GM06990 (cell line): ENCODE measurements around the gene RPRD1A.
"Not testable (repeated sequence)": the region's sequence is repeated elsewhere in the genome, so short reads cannot be mapped to it uniquely, and the experiment has no call there.

Source experiments
- DNase-seq: peaks from one replicate; pipeline ENCODE4 v3.0.0-alpha.2; 2011; ENCODE audit not compliant: insufficient read length; ENCODE audit errors: extremely low read depth
- H3K27me3 ChIP-seq: replicated peaks from 2 replicates; pipeline ENCODE4 v1.6.0; 2011; ENCODE audit warnings: low read length; ENCODE audit not compliant: control insufficient read depth, insufficient read depth
- H3K36me3 ChIP-seq: 2 replicates; pipeline ENCODE4 v1.5.1; 2011; ENCODE audit warnings: low read length; ENCODE audit not compliant: control insufficient read depth, insufficient read depth
- H3K4me3 ChIP-seq: replicated peaks from 2 replicates; pipeline ENCODE4 v1.5.1; 2011; ENCODE audit warnings: low read depth, mild to moderate bottlenecking, control low read depth, low read length
- TF ChIP-seq, protein P1 (sequence below): IDR thresholded peaks from 2 replicates; pipeline ENCODE4 v1.5.1; 2011; ENCODE audit warnings: low read length, control low read depth, mild to moderate bottlenecking, inconsistent platforms; ENCODE audit not compliant: insufficient read depth, poor library complexity, severe bottlenecking

RPRD1A gene

DNA sequence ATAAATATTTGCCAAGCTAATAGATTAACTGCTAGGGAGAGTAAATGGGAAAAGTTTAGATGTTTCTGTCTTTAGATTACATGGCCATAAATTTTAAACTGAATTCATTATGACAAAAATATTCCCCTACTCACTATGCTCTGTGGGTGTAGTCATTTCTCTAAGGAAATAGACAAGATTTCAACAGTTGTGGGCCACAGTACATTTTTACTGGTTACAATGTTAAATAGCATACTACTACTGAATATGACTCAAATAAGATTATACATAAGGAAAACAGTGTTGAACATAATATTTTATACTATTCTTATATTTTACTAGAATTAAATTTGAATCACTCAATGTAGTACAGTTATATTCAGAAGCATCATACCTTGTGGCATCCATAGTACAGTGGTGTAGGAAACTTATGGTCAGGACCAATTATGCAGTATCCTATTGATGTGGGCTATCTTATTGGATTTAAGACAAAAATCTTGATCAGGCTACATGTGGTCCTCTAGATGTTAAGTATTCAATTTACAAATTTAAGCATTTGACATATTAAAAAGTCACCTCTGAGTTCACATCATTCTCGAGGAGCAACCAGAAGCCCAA, 33.0 kb downstream of the RPRD1A start:
- TF ChIP-seq, protein P1, sequence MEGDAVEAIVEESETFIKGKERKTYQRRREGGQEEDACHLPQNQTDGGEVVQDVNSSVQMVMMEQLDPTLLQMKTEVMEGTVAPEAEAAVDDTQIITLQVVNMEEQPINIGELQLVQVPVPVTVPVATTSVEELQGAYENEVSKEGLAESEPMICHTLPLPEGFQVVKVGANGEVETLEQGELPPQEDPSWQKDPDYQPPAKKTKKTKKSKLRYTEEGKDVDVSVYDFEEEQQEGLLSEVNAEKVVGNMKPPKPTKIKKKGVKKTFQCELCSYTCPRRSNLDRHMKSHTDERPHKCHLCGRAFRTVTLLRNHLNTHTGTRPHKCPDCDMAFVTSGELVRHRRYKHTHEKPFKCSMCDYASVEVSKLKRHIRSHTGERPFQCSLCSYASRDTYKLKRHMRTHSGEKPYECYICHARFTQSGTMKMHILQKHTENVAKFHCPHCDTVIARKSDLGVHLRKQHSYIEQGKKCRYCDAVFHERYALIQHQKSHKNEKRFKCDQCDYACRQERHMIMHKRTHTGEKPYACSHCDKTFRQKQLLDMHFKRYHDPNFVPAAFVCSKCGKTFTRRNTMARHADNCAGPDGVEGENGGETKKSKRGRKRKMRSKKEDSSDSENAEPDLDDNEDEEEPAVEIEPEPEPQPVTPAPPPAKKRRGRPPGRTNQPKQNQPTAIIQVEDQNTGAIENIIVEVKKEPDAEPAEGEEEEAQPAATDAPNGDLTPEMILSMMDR = no peak
- H3K4me3 ChIP-seq = no peak overlapping the region
- H3K27me3 ChIP-seq = no peaks in the 10 kb centered on the region
- DNase-seq = no peak
- peaks cover 3% of the 10 kb centered on the region; the same call in 1 of the 2 replicates for H3K36me3 ChIP-seq

- no peaks in the 10 kb centered on the region for H3K36me3 ChIP-seq
- TF ChIP-seq, protein P1 = no peak
- no peaks in the 10 kb centered on the region for H3K27me3 ChIP-seq
- DNase-seq = no peak
- no peak overlapping the region for H3K4me3 ChIP-seq
These were observed 35.5 kb downstream of the RPRD1A start for GRCh38 chr18:36031903-36032302.

- TF ChIP-seq, protein P1 = no peak
These were observed 36.0 kb downstream of the RPRD1A start for GRCh38 chr18:36031407-36031806.

DNA sequence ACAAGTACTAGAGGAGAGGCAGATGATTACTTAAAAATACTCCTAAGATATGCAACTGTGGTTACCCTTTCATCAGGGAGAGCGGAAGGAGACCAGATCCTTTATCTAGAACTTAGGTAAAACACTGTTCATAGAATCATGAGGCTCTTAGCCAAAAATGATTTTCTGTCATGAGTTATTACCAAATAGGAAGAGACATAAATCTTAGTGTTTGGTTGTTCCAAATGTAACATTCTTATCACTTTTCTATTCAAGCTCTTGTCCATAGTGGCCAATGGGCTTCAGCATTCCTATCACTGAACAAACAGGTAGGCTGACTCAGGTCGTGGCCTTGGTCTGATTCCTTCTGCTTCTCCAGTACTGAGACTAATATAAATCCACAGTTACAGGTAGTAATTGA, 38.5 kb downstream of the RPRD1A start:
- DNase-seq = no peak
- TF ChIP-seq, protein P1 = no peak
- H3K4me3 ChIP-seq = no peak overlapping the region
- no peaks in the 10 kb centered on the region for H3K27me3 ChIP-seq
- peaks cover 1% of the 10 kb centered on the region for H3K36me3 ChIP-seq

More at GRCh38 chr18:36031407-36031806, 36.0 kb downstream of the RPRD1A start:
- no peaks in the 10 kb centered on the region for H3K36me3 ChIP-seq
- H3K27me3 ChIP-seq = no peaks in the 10 kb centered on the region
- H3K4me3 ChIP-seq = no peak overlapping the region
- no peak for DNase-seq

- no peak for DNase-seq
- H3K4me3 ChIP-seq = no peak overlapping the region
- H3K27me3 ChIP-seq = no peaks in the 10 kb centered on the region
- peaks cover 1% of the 10 kb centered on the region for H3K36me3 ChIP-seq
- TF ChIP-seq, protein P1 = no peak
These were observed 42.3 kb downstream of the RPRD1A start for GRCh38 chr18:36025025-36025424.

- not testable (repeated sequence) for DNase-seq, H3K36me3 ChIP-seq
These were observed 43.1 kb downstream of the RPRD1A start for GRCh38 chr18:36024241-36024640.

More at GRCh38 chr18:36024241-36024640, 43.1 kb downstream of the RPRD1A start:
- not testable (repeated sequence) for H3K27me3 ChIP-seq, H3K4me3 ChIP-seq
